GM18907 (cell line): ENCODE data around the gene ANKRD24.
"Not testable (repeated sequence)": the region's sequence is repeated elsewhere in the genome, so short reads cannot be mapped to it uniquely, and the experiment has no call there.

Experiments used
- ATAC-seq: cut with Tn5 transposase; IDR thresholded peaks from one replicate; pipeline ENCODE4 v1.9.1; 2021; ENCODE audit warnings: mild to moderate bottlenecking, moderate library complexity; ENCODE audit not compliant: unreplicated experiment

The ANKRD24 gene

GRCh38 chr19:4229179-4229931 is 46.9 kb downstream of the ANKRD24 start, which contains the start of gene EBI3:
TSS of gene EBI3 (plus strand) at chr19:4229523. CDS start at chr19:4229551, 28 bp downstream.
- peak; percentile 73 for ATAC-seq

DNA sequence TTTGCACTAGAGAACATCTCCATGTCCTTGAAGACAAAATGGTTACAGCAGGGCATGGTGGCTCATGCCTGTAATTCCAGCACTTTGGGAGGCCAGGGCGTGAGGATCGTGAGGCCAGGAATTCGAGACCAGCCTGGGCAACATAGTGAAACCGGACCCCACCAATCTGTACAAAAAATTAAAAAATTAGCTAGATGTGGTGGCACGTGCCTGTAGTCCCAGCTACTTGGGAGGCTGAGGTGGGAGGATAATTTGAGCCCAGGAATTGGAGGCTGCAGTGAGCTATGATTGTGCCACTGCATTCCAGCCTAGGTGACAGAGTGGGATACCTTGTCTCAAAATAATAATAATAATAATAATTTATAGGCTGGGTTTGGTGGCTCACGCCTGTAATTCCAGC is 47.7 kb downstream of the ANKRD24 start:
- not testable (repeated sequence) for ATAC-seq

DNA sequence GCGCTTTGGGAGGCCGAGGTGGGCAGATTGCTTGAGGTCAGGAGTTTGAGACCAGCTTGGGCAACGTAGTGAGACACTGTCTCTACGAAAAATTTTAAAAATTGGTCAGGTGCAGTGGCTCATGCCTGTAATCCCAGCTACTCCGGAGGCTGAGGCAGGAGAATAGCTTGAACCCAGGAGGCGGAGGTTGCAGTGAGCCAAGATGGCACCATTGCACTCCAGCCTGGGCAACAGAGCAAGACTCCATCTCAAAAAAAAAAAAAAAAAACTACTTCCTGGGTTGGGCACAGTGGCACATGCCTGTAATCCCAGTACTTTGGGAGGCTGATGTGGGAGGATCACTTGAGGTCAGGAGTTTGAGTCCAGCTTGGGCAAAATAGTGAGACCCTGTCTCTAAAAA is 49.0 kb downstream of the ANKRD24 start:
- not testable (repeated sequence) for ATAC-seq

- not testable (repeated sequence) for ATAC-seq
These were observed 49.6 kb downstream of the ANKRD24 start for GRCh38 chr19:4232139-4232538.

DNA sequence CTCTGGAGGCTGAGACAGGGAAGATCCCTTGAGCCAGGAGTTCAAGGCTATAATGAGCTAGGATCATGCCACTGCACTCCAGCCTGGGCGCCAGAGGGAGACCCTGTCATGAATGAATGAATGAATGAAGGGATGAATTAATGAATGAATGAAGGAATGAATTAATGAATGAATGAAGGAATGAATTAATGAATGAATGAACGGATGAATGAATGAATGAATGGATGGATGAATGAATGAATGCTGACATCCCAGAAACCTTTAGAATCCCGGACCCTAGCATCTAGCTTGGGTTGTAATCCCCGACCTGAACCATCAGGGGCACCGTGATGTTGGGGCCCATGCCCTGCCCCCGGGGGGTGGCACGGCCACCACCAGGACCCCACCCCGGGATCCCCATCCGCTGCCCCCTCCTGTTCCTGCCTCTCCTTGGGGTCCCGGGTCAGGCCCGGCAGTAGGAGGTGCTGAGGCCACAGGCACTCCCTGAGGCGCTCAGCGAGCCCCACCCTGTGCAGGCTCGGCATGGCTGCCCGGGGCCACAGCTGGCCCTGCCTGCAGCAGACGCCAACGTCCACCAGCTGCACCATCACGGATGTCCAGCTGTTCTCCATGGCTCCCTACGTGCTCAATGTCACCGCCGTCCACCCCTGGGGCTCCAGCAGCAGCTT is 50.3 kb downstream of the ANKRD24 start:
- no peak for ATAC-seq

- ATAC-seq = no peak
These were observed 50.9 kb downstream of the ANKRD24 start for GRCh38 chr19:4233282-4233853.

GRCh38 chr19:4234142-4234861 is 51.8 kb downstream of the ANKRD24 start:
- no peak for ATAC-seq

- no peak for ATAC-seq
These were observed 52.3 kb downstream of the ANKRD24 start for GRCh38 chr19:4234862-4235201.

DNA sequence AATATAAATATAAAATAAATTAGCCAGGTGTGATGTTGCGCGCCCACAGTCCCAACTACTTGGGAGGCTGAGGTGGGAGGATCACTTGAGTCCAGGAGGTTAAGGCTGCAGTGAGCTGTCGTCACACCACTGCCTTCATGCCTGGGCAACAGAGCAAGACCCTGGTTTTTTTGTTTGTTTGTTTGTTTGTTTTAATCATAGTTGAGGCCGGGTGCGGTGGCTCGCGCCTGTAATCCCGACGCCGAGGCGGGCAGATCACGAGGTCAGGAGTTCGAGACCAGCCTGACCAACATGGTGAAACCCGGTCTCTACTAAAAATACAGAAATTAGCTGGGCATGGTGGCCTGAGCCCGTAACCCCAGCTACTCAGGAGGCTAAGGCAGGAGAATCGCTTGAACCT is 55.0 kb downstream of the ANKRD24 start:
- not testable (repeated sequence) for ATAC-seq

DNA sequence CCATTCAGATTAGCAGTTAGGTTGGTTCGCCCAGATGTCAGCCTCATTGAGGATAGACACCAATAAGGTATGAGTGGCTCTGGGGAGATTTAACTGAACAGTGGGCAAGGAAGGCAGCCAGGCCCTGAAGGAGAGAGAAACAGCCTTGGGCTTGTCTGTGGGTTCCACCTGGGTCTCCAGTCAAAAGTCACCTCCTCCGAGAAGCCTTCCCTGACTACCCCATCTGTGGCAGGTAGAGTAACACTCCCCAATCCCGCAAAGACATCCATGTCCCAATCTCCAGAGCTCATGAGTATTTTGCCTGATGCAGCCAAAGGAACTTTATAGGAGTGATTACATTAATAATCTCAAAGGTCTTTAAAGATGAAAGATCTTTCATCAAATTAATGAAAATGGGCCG is 56.3 kb downstream of the ANKRD24 start:
- ATAC-seq = no peak

GRCh38 chr19:4241824-4242430 is 59.4 kb downstream of the ANKRD24 start:
- no peak for ATAC-seq

DNA sequence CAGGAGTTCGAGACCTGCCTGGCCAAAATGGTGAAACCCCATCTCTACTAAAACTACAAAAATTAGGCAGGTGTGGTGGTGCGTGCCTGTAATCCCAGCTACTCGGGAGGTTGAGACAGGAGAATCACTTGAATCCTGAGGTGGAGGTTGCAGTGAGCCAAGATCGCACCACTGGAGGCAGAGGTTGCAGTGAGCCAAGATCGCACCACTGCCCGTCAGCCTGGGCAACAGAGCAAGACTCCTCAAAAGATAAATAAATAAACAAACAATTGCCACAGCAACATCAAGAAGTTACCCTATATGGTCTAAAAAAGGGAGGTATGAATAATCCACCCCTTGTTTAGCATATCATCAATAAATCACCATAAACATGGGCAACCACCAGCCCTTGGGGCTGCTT is 63.4 kb downstream of the ANKRD24 start:
- not testable (repeated sequence) for ATAC-seq

GRCh38 chr19:4246767-4247593 is 64.5 kb downstream of the ANKRD24 start, which contains the start of gene YJU2:
TSS of gene YJU2 (plus strand) at chr19:4247080. CDS start at chr19:4247147, 67 bp downstream.
- ATAC-seq = peak; percentile 88

DNA sequence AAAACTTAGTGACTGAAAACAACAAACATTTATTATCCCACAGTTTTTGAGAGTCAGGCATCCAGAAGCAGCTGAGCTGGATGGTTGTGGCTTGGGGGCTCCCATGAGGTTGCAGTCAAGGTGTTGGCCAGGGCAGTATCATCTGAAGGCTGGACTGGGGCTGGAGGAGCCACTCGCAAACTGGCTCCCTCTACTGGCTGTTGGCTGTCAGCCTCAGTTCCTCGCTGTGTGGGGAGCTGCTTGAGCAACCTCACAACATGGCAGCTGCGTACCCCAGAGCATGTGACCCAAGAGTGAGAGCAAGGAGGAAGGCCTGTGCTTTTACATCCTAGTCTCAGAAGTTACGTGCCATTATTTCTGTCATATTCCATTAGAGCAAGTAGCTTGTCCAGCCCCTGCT is 74.1 kb downstream of the ANKRD24 start:
- ATAC-seq = no peak

DNA sequence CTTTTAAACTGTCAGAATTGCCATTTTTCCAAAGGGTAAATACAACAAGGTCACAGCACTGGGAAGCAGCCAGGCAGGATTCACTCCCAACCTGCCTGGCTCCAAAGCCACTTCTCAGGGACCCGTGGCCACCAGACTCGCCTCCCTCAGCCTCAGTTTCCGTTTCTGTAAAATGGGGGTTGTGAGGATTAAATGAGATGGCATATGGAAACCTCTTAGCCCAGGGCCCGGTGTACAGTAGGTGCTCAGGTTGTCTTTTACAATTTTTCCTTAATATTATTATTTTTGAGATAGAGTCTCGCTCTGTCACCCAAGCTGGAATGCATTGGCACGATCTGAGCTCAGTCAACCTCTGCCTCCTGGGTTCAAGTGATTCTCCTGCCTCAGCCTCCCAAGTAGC is 74.5 kb downstream of the ANKRD24 start:
- no peak for ATAC-seq

- no peak for ATAC-seq
These were observed 75.7 kb downstream of the ANKRD24 start for GRCh38 chr19:4258181-4258580.

- no peak for ATAC-seq
These were observed 78.2 kb downstream of the ANKRD24 start for GRCh38 chr19:4260613-4261191.

- no peak for ATAC-seq
These were observed 82.3 kb downstream of the ANKRD24 start for GRCh38 chr19:4264812-4265211.

DNA sequence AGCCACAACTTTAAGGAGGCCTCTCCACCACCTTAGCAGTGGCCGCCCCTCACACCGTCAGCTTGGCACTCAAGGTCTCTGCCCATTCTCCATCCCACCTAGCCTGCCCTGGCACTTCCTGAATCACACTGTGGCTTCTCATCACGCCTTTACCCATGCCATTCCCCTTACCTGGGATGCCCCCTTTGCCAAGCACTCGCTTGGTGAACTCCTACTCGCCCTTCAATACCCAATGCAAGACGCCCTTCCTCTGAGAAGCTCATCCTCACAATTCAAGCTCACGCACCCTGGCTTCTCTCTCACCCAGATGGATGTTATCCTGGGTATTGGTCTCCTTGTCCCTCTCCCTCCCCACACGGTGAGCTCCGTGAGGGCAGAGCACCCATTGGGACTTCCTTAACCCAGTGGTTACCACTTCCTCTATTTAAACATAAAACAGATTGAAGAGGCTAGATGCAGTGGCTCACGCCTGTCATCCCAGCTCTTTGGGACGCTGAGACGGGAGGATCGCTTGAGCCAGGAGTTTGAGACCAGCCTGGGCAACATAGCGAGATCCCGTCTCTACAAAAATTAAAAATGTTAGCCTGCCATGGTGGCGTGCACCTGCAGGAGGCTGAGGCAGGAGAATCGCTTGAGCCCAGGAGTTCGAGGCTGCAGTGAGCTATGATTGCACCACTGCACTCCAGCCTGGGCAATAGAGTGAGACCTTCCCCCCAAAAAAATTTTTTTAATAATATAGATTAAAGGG is 83.9 kb downstream of the ANKRD24 start:
- ATAC-seq = no peak
